RWPE2 (cell line): ENCODE measurements around the gene BAHCC1.
"Not testable (repeated sequence)": the region's sequence is repeated elsewhere in the genome, so short reads cannot be mapped to it uniquely, and the experiment has no call there.

Source experiments
- ATAC-seq: fragments of 200-7000 bp; cut with Tn5 transposase; 3 replicates; pipeline ENCODE4 v1.9.1; 2021; ENCODE audit warnings: low read depth
- DNase-seq: peaks from one replicate; pipeline ENCODE4 v3.0.0-alpha.2; 2020; ENCODE audit warnings: low spot score
- H3K27ac ChIP-seq: fragments of 450-650 bp; 2 replicates; pipeline ENCODE4 v1.5.1; 2017; ENCODE audit warnings: mild to moderate bottlenecking; ENCODE audit not compliant: poor library complexity, severe bottlenecking
- H3K27me3 ChIP-seq: fragments of 250-450 bp; sonication (Bioruptor Pico); 2 replicates; pipeline ENCODE4 v1.5.1; 2021; ENCODE audit warnings: mild to moderate bottlenecking, moderate library complexity; ENCODE audit not compliant: insufficient read depth, poor library complexity, severe bottlenecking
- H3K36me3 ChIP-seq: fragments of 250-450 bp; sonication (Bioruptor Pico); 2 replicates; pipeline ENCODE4 v1.5.1; 2020; ENCODE audit warnings: low read depth, mild to moderate bottlenecking, moderate library complexity
- H3K4me1 ChIP-seq: fragments of 250-450 bp; sonication (Bioruptor Pico); 2 replicates; pipeline ENCODE4 v1.5.1; 2021; ENCODE audit warnings: mild to moderate bottlenecking, moderate library complexity; ENCODE audit not compliant: insufficient read depth, poor library complexity, severe bottlenecking
- H3K4me3 ChIP-seq: fragments of 250-450 bp; sonication (Bioruptor Pico); 2 replicates; pipeline ENCODE4 v1.5.1; 2021; ENCODE audit warnings: mild to moderate bottlenecking, moderate library complexity; ENCODE audit not compliant: severe bottlenecking
- H3K9me3 ChIP-seq: fragments of 250-450 bp; sonication (Bioruptor Pico); 2 replicates; pipeline ENCODE4 v1.5.1; 2021; ENCODE audit warnings: mild to moderate bottlenecking, moderate library complexity; ENCODE audit not compliant: severe bottlenecking
- TF ChIP-seq, protein P1 (sequence below): fragments of 450-650 bp; IDR thresholded peaks from one replicate; pipeline ENCODE4 v1.5.1; 2017; ENCODE audit warnings: mild to moderate bottlenecking, moderate library complexity; ENCODE audit not compliant: poor library complexity, severe bottlenecking

The BAHCC1 gene

GRCh38 chr17:81420769-81421462 is 25.7 kb downstream of the BAHCC1 start:
- ATAC-seq (no peak), DNase-seq (no peak)
- Histone ChIP-seq H3K36me3 (no peaks in the 10 kb centered on the region), H3K9me3 (no peaks in the 10 kb centered on the region), H3K27ac (peak overlapping the region; percentile 81), H3K4me1 (peaks cover 35% of the 10 kb centered on the region), H3K27me3 (no peaks in the 10 kb centered on the region), H3K4me3 (no peak overlapping the region)
- TF ChIP-seq, protein P1, sequence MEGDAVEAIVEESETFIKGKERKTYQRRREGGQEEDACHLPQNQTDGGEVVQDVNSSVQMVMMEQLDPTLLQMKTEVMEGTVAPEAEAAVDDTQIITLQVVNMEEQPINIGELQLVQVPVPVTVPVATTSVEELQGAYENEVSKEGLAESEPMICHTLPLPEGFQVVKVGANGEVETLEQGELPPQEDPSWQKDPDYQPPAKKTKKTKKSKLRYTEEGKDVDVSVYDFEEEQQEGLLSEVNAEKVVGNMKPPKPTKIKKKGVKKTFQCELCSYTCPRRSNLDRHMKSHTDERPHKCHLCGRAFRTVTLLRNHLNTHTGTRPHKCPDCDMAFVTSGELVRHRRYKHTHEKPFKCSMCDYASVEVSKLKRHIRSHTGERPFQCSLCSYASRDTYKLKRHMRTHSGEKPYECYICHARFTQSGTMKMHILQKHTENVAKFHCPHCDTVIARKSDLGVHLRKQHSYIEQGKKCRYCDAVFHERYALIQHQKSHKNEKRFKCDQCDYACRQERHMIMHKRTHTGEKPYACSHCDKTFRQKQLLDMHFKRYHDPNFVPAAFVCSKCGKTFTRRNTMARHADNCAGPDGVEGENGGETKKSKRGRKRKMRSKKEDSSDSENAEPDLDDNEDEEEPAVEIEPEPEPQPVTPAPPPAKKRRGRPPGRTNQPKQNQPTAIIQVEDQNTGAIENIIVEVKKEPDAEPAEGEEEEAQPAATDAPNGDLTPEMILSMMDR: no peak

DNA sequence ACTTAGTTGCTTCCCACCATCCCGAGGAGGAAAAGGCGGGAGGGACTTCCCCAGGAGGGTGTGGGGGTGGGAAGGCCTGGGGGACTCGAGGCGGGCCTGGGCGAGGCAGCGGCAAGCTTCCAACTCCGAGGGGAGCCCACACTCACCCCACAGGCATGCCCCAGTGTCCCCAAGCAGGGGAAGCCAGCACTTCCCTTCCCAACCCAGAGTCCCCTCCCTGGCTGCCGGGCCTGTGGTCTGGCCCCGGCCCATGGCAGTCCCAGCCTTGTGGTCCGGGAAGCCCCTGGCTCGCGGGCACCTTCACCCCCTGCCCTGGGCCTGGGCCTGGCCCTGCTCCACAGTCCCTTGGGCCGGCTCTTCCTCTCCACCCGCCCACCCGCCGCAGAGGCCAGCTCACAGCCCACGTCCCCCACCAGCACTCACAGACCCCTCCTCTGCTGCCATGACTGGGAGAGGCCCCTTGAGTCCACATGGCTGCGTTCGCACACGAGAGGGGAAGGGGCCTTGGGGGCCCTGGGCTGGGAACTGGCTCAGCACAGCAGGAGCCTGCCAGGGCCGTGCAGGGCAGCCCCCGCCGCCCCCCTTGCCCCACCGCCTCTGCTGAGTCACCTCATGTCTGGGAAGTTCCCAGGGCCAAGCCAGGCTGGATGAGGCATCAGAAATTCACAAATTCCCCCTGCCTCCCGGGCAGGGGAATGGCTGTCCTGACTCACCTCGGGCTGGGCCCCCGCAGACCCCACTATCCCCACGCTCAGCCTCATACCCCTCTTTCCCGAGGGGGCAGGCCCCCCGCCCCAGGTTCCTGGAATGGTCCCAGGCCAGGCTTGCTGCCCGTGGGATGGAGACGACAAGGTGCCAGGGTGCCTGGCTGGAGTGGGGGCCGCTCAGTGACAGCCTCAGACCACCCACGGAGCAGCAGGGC is 27.8 kb downstream of the BAHCC1 start:
- no peaks in the 10 kb centered on the region for H3K9me3 ChIP-seq

DNA sequence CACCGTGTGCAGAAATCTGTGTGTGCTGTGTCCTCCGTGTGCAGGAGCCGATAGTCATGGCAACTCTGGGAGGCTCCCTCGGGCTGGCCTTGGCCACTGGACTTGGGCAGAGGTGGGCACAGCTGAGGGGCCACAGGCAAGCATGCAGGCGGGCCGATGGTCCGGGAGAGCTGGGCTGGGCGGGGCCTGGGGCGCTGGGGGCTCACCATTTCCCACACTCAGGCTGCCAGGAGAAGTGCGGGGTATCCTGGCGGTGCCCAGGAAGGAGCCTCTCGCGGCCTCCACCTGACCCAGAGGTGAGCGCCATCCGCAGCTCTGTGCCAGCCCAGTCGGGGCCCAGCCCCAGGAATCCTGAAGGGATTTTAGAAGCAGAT is 28.4 kb downstream of the BAHCC1 start:
- H3K27ac ChIP-seq: peak overlapping the region; percentile 82
- H3K4me3 ChIP-seq: no peak overlapping the region
- TF ChIP-seq, protein P1: no peak

More for the DNA sequence above, 27.8 kb downstream of the BAHCC1 start:
- Histone ChIP-seq H3K36me3 (no peaks in the 10 kb centered on the region), H3K4me3 (peak overlapping the region; percentile 17), H3K27ac (peak overlapping the region; percentile 82), H3K27me3 (no peaks in the 10 kb centered on the region), H3K4me1 (peaks cover 35% of the 10 kb centered on the region)
- TF ChIP-seq, protein P1: no peak
- DNase-seq: peak; percentile 95
- ATAC-seq: peak; percentile 78

GRCh38 chr17:81424151-81425017 is 29.1 kb downstream of the BAHCC1 start:
- Histone ChIP-seq H3K4me1 (peaks cover 30% of the 10 kb centered on the region), H3K27me3 (no peaks in the 10 kb centered on the region), H3K27ac (peak overlapping the region; percentile 82), H3K9me3 (no peaks in the 10 kb centered on the region), H3K36me3 (no peaks in the 10 kb centered on the region), H3K4me3 (no peak overlapping the region)
- TF ChIP-seq, protein P1: no peak
- no peak for ATAC-seq
- DNase-seq: no peak

More for the DNA sequence above, 28.4 kb downstream of the BAHCC1 start:
- H3K36me3 ChIP-seq: no peaks in the 10 kb centered on the region
- H3K27me3 ChIP-seq: no peaks in the 10 kb centered on the region
- peaks cover 34% of the 10 kb centered on the region for H3K4me1 ChIP-seq
- ATAC-seq (no peak), DNase-seq (no peak)
- no peaks in the 10 kb centered on the region for H3K9me3 ChIP-seq

GRCh38 chr17:81425041-81425440 is 29.8 kb downstream of the BAHCC1 start:
- not testable (repeated sequence) for H3K9me3 ChIP-seq, H3K36me3 ChIP-seq, DNase-seq, ATAC-seq, H3K4me3 ChIP-seq, H3K27me3 ChIP-seq, H3K27ac ChIP-seq
- peaks cover 30% of the 10 kb centered on the region for H3K4me1 ChIP-seq

DNA sequence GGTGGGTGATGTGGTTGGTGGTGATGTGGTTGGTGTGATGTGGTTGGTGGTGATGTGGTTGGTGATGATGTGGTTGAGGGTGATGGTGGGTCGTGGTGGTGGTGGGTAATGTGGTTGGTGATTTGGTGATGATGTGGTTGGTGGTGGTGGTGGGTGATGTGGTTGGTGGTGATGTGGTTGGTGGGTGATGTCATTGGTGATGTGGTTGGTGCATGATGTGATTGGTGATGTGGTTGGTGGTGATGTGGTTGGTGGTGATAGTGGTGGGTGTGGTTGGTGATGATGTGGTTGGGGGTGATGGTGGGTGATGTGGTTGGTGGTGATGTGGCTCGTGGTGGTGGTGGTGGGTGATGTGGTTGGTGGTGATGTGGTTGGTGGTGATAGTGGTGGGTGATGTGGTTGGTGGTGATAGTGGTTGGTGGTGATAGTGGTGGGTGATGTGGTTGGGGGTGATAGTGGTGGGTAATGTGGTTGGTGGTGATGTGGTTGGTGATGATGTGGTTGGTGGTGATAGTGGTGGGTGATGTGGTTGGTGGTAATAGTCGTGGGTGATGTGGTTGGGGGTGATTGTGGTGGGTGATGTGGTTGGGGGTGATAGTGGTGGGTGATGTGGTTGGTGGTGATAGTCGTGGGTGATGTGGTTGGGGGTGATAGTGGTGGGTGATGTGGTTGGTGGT is 30.6 kb downstream of the BAHCC1 start:
- not testable (repeated sequence) for H3K9me3 ChIP-seq, H3K36me3 ChIP-seq, ATAC-seq, H3K27ac ChIP-seq, H3K27me3 ChIP-seq, DNase-seq, H3K4me3 ChIP-seq
- H3K4me1 ChIP-seq: peaks cover 24% of the 10 kb centered on the region
